Nephron progenitor cell (in vitro differentiated cells): Measurements from ENCODE around the gene CPVL.

Experiments
- DNase-seq: peaks from one replicate; pipeline ENCODE4 v3.0.0; 2021
- H3K27ac Mint-ChIP-seq: 2 replicates; pipeline ENCODE4 v1.8.0; 2021; ENCODE audit warnings: mild to moderate bottlenecking, moderate library complexity, mixed read lengths
- H3K27me3 Mint-ChIP-seq: 2 replicates; pipeline ENCODE4 v1.8.0; 2021; ENCODE audit warnings: mild to moderate bottlenecking, low read depth, mixed read lengths; ENCODE audit not compliant: poor library complexity
- H3K36me3 Mint-ChIP-seq: 2 replicates; pipeline ENCODE4 v1.8.0; 2021; ENCODE audit warnings: low read depth, mixed read lengths
- H3K4me1 Mint-ChIP-seq: 2 replicates; pipeline ENCODE4 v1.8.0; 2021; ENCODE audit warnings: mixed read lengths
- H3K4me3 Mint-ChIP-seq: 2 replicates; pipeline ENCODE4 v1.8.0; 2021; ENCODE audit warnings: mild to moderate bottlenecking, moderate library complexity, mixed read lengths
- H3K9me3 Mint-ChIP-seq: 2 replicates; pipeline ENCODE4 v1.8.0; 2021; ENCODE audit warnings: mild to moderate bottlenecking, moderate library complexity, mixed read lengths
- TF ChIP-seq, protein P1 (sequence below): fragments of 200-600 bp; sonication (generic); IDR thresholded peaks from 2 replicates; pipeline ENCODE4 v1.5.0; 2021; ENCODE audit warnings: antibody characterized with exemption

CPVL gene

DNA sequence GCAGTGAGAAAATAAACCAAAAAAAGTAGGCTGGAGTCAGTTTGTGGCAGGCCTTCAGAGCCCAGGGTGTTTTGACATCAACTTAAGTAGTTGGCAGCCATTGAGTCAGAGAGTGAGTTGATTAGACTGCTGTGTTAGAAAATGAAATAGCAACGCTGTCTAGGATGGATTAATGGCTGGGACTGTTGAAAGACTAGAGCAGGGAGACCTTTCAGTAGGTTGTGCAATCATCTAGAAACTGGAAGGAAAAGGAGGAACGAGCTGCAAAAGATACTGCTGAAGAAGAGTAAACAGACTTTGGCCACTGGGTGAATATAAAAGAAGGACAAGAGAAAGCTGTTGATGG is 159.6 kb downstream of the CPVL start:
- Mint-ChIP-seq H3K4me3 (peak overlapping the region; percentile 23), H3K27ac (peak overlapping the region; percentile 97), H3K4me1 (peaks cover 82% of the 10 kb centered on the region), H3K27me3 (no peaks in the 10 kb centered on the region), H3K36me3 (peaks cover 13% of the 10 kb centered on the region), H3K9me3 (peaks cover 19% of the 10 kb centered on the region)
- no peak for DNase-seq
- TF ChIP-seq, protein P1, sequence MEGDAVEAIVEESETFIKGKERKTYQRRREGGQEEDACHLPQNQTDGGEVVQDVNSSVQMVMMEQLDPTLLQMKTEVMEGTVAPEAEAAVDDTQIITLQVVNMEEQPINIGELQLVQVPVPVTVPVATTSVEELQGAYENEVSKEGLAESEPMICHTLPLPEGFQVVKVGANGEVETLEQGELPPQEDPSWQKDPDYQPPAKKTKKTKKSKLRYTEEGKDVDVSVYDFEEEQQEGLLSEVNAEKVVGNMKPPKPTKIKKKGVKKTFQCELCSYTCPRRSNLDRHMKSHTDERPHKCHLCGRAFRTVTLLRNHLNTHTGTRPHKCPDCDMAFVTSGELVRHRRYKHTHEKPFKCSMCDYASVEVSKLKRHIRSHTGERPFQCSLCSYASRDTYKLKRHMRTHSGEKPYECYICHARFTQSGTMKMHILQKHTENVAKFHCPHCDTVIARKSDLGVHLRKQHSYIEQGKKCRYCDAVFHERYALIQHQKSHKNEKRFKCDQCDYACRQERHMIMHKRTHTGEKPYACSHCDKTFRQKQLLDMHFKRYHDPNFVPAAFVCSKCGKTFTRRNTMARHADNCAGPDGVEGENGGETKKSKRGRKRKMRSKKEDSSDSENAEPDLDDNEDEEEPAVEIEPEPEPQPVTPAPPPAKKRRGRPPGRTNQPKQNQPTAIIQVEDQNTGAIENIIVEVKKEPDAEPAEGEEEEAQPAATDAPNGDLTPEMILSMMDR = no peak

DNA sequence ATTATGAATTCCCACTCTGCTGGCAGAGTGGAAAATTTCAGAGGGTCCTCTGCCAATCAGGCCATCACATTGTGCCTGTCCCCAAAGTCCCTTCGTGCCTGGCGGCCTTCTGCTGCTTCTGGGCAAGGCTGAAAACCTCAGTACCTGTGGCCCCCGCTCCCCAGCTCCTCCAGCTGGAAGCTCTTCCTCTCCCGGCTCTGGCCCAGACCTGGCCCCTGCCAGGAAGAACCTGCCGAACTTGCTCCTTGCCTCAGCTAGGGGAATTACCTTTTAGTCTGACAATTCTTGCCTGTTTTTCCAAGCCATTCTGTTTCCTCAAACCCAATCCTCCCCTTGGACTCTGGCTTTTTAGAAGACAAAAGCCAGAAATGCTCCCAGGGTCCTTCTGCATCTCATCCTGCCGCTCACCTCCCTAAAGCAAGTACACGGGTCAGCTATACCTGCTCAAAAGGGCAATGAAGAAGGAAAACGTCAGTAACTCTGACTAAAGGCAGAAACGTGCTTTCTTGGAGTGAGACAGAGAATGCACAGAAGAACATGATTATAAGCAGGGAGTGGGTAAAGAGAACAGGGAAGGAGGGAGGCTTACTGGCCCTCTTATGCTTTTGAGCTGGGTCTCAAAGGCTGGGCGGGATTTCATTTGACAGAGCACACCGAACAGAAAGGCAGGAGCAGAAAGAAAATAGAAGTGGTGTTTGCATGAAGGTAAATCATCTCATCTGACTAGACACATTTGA is 160.1 kb downstream of the CPVL start:
- peaks cover 19% of the 10 kb centered on the region for H3K9me3 Mint-ChIP-seq
- peak overlapping the region; percentile 97 for H3K27ac Mint-ChIP-seq
- H3K36me3 Mint-ChIP-seq = peaks cover 13% of the 10 kb centered on the region
- TF ChIP-seq, protein P1 = no peak
- peak overlapping the region; percentile 16 for H3K4me3 Mint-ChIP-seq
- no peak for DNase-seq
- H3K27me3 Mint-ChIP-seq = no peaks in the 10 kb centered on the region
- peaks cover 86% of the 10 kb centered on the region for H3K4me1 Mint-ChIP-seq

DNA sequence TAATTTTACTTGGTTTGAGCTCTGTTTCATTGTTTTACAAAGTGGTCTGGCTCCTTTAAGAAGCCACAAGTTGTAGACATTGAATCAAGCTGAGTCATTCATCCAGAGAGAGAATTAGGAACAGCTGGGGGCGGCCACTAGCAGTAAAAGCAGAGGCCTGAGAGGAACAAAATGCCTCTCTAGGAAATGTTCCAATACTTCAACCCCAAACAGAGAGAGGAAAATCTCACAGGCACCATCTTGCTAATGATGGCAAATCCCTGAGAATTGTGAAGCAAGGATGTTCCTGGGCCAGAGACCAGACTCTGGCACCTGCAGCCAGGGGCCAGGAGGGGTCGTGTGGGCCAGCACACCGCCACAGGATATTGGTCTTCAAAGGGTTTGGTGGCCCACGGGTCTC is 161.7 kb downstream of the CPVL start:
- Mint-ChIP-seq H3K27ac (peak overlapping the region; percentile 94), H3K4me3 (peak overlapping the region; percentile 61), H3K36me3 (peaks cover 13% of the 10 kb centered on the region), H3K4me1 (peaks cover 86% of the 10 kb centered on the region), H3K27me3 (no peaks in the 10 kb centered on the region), H3K9me3 (peaks cover 15% of the 10 kb centered on the region)
- no peak for DNase-seq
- TF ChIP-seq, protein P1 = no peak

DNA sequence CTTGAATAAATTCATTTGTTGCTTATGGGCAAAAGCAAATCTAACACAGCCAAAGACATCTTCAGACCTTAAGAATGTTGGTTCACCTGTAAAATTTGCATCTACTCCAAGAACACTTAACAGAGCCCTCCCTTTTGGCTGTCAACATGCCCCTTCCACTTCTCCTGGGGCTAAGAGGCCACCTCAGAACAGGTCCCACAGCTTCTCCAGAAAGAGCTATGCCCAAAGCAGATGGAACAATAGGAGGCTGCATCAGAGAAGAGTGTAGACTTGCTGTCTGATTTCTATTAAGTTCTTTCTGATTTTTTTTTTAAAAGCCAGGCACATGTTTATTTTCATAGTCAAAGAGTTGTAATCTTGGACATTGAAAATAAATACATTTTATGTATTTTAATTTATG is 162.1 kb downstream of the CPVL start:
- TF ChIP-seq, protein P1 = no peak
- Mint-ChIP-seq H3K27ac (peak overlapping the region; percentile 94), H3K9me3 (peaks cover 15% of the 10 kb centered on the region), H3K4me3 (peak overlapping the region; percentile 61), H3K4me1 (peaks cover 86% of the 10 kb centered on the region), H3K36me3 (peaks cover 9% of the 10 kb centered on the region), H3K27me3 (no peaks in the 10 kb centered on the region)
- DNase-seq = no peak

DNA sequence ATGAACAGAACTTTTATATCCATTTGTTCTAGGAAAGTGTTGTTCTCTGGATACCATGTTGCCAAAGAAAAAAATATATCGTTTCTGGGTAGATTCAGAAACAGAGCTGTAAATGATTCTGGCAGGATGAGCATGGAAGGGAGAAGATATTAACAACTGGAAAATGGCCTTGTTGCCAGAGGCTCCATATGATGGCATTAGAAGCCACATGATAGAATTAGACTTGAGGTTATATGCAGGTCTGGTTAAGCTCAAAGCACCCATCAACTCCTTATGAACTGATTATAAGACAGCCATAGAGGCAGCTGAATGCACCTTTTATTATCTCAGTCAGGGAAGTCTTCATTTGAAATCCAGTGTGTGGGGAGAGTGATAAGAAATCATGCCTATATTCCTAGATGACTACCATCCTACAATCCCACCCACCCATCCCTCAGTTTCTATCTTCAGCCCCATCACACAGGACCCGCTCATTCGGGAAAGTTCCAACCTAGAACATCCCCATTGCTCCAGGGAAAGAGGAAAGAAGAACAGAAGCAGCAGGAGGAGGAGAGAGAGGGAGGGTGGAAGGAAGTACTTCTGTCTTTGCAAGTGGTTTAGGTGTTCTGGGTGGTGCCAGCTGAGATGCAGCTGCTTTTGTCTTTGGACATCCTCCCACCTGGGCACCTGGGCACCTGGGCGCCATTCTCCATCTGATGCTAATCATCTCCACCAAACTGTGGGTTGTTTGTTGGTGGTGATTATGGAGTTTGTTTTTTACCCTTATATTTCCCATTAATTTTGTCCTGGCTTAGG is 162.7 kb downstream of the CPVL start:
- TF ChIP-seq, protein P1 = no peak
- H3K36me3 Mint-ChIP-seq = peaks cover 2% of the 10 kb centered on the region
- peaks cover 86% of the 10 kb centered on the region for H3K4me1 Mint-ChIP-seq
- no peaks in the 10 kb centered on the region for H3K27me3 Mint-ChIP-seq
- no peak overlapping the region for H3K4me3 Mint-ChIP-seq
- peak overlapping the region; percentile 94 for H3K27ac Mint-ChIP-seq
- H3K9me3 Mint-ChIP-seq = peaks cover 11% of the 10 kb centered on the region
- DNase-seq = no peak

DNA sequence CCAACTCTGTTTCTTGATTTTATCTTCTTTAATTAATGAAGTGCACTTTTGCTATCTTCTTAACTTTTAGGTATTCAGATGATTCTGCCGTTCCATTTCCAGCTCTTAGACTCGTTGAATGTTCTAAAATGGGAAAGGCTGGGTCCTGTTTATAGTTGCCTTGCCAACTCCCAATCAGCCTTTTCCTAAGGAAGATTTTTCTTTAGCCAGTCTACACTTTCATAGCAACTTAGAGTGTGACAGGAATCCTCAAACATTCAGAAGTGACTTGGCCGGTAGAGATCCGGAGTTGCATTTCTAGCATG is 165.2 kb downstream of the CPVL start:
- Mint-ChIP-seq H3K4me3 (no peak overlapping the region), H3K27me3 (no peaks in the 10 kb centered on the region), H3K36me3 (peaks cover 5% of the 10 kb centered on the region), H3K9me3 (no peaks in the 10 kb centered on the region), H3K27ac (no peak overlapping the region), H3K4me1 (peaks cover 61% of the 10 kb centered on the region)
- DNase-seq = no peak
- TF ChIP-seq, protein P1 = no peak
